GM10266 (cell line): ENCODE data around the gene USP8.

Experiments used
- DNase-seq: peaks from one replicate; pipeline ENCODE4 v3.0.0; 2012; ENCODE audit errors: extremely low spot score
- TF ChIP-seq, protein P1 (sequence below): IDR thresholded peaks from 2 replicates; pipeline ENCODE4 v1.5.1; 2012; ENCODE audit warnings: mild to moderate bottlenecking, low read depth; ENCODE audit not compliant: control insufficient read depth, insufficient read depth; ENCODE audit errors: missing control alignments

USP8 gene

DNA sequence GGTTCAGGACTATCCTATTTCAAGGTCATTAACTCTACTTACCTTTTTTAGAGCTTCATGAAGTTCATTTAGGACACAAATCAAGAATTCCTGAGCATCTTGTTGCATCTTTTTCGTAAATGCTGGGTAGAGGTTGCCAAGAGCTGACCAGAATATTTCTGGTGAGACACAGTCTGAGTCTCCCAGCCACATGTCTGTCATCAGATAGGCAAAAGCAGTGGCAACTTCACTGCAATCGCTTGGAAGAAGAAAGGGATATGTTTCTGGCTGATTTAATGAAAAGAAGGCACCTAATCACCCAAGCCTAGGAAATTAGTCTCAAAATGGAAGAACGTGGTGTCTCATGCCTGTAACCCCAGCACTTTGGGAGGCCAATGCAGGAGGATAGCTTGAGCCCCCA is 119.4 kb downstream of the USP8 start:
- TF ChIP-seq, protein P1, sequence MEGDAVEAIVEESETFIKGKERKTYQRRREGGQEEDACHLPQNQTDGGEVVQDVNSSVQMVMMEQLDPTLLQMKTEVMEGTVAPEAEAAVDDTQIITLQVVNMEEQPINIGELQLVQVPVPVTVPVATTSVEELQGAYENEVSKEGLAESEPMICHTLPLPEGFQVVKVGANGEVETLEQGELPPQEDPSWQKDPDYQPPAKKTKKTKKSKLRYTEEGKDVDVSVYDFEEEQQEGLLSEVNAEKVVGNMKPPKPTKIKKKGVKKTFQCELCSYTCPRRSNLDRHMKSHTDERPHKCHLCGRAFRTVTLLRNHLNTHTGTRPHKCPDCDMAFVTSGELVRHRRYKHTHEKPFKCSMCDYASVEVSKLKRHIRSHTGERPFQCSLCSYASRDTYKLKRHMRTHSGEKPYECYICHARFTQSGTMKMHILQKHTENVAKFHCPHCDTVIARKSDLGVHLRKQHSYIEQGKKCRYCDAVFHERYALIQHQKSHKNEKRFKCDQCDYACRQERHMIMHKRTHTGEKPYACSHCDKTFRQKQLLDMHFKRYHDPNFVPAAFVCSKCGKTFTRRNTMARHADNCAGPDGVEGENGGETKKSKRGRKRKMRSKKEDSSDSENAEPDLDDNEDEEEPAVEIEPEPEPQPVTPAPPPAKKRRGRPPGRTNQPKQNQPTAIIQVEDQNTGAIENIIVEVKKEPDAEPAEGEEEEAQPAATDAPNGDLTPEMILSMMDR, result no peak
- DNase-seq, result no peak

- no peak for DNase-seq
- TF ChIP-seq, protein P1, result no peak
Observed at GRCh38 chr15:50544368-50544767, 120.2 kb downstream of the USP8 start.

DNA sequence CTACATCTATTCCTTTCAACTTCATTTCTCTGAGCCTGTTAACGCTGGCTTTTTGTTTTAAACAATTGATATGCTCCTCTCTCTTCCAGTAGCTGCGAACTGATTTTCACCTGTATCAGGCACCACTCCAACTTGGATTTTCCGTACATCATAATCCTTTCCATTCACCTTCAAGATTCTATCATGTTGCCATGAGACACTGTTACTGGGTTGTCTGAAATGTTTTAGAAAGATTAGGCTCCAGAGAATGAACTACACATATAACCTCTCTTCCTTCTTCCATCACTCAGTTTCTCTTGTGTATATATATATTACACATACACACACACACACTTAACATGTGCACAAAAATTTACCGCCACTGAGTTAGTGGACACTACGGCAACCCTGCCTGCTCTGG is 122.4 kb downstream of the USP8 start, which contains the start of gene USP50:
Gene USP50, minus strand, starts transcription at position 101 of the 400 bp plus-strand sequence. CDS start 141 bp downstream, outside the sequence.
- TF ChIP-seq, protein P1, result no peak
- DNase-seq, result no peak

GRCh38 chr15:50549326-50549725 is 125.1 kb downstream of the USP8 start:
- TF ChIP-seq, protein P1, result no peak
- no peak for DNase-seq

- TF ChIP-seq, protein P1, result no peak
- DNase-seq, result peak; percentile 48
Observed at GRCh38 chr15:50552238-50552637, 128.0 kb downstream of the USP8 start.

GRCh38 chr15:50556642-50557371 is 132.6 kb downstream of the USP8 start:
- TF ChIP-seq, protein P1, result no peak
- DNase-seq, result no peak

DNA sequence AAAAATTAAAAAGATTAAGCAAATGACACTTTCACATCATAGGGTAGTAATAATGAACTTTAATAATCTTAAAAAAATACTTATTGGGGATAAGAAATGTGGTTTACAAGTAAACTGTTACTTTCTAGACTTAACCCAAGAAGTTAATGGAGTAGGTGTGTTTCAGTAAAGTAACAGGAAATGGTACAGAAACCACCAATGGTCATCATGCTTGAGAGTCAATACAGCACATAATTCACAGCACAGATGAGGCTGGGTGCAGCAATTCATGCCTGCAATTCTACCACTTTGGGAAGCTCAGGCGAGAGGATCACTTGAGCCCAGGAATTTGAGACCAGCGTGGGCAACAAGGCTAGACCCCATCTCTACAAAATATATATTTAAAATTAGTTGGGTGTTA is 133.8 kb downstream of the USP8 start:
- peak; percentile 27 for DNase-seq
- TF ChIP-seq, protein P1, result no peak
